Mesothelial cell of epicardium (in vitro differentiated cells): ENCODE data around the gene GLI1. TPM values are rescaled to one million over a fixed set of nuclear protein-coding genes. Genes with fewer than 3 reads are reported as not detected.
"Not testable (repeated sequence)": the region's sequence is repeated elsewhere in the genome, so short reads cannot be mapped to it uniquely, and the experiment has no call there.

Experiments
- DNase-seq, 2 experiments: peaks; one replicate each; pipeline ENCODE4 v3.0.0; 2021; ENCODE audit warnings: low spot score in 2 of 2; ENCODE audit not compliant: unreplicated experiment in 2 of 2
- H3K27ac Mint-ChIP-seq: 2 replicates; pipeline ENCODE4 v1.8.0; 2021; ENCODE audit warnings: mixed read lengths
- H3K27me3 Mint-ChIP-seq: 2 replicates; pipeline ENCODE4 v1.8.0; 2021; ENCODE audit warnings: low read depth, mixed read lengths
- H3K36me3 Mint-ChIP-seq: 2 replicates; pipeline ENCODE4 v1.8.0; 2021; ENCODE audit warnings: mixed read lengths
- H3K4me1 Mint-ChIP-seq: 2 replicates; pipeline ENCODE4 v1.8.0; 2021; ENCODE audit warnings: mixed read lengths
- H3K4me3 Mint-ChIP-seq: 2 replicates; pipeline ENCODE4 v1.8.0; 2021; ENCODE audit warnings: mild to moderate bottlenecking, moderate library complexity, mixed read lengths
- H3K9me3 Mint-ChIP-seq: 2 replicates; pipeline ENCODE4 v1.8.0; 2021; ENCODE audit warnings: mixed read lengths
- CTCF ChIP-seq: fragments of 200-600 bp; sonication (generic); IDR thresholded peaks from one replicate; pipeline ENCODE4 v1.5.0; 2021; ENCODE audit warnings: antibody characterized with exemption; ENCODE audit not compliant: unreplicated experiment
- total RNA-seq: library from RNA; stranded (reverse); gene quantifications from 3 replicates; pipeline ENCODE4 v1.2.1, GENCODE V29; 2021

GLI1 gene
- 6.0 to 10.1 TPM (median 8.4 TPM) in 3 replicates for total RNA-seq

- peak within 1 kb of the TSS; percentile 93 for H3K27ac Mint-ChIP-seq
- peaks cover 54% of the 10 kb centered on the region for H3K27me3 Mint-ChIP-seq
- H3K9me3 Mint-ChIP-seq, result no peaks in the 10 kb centered on the region
- TF ChIP-seq CTCF, result no peak
- peak within 1 kb of the TSS; percentile 91 for H3K4me3 Mint-ChIP-seq
- no peaks in the 10 kb centered on the region for H3K36me3 Mint-ChIP-seq
- H3K4me1 Mint-ChIP-seq, result peaks cover 29% of the 10 kb centered on the region
- DNase-seq, result no peak
Observed at GRCh38 chr12:57459750-57460467, at the start of gene GLI1. Gene GLI1 (plus strand): TSS chr12:57459785. CDS start chr12:57463692, 3,907 bp downstream.

DNA sequence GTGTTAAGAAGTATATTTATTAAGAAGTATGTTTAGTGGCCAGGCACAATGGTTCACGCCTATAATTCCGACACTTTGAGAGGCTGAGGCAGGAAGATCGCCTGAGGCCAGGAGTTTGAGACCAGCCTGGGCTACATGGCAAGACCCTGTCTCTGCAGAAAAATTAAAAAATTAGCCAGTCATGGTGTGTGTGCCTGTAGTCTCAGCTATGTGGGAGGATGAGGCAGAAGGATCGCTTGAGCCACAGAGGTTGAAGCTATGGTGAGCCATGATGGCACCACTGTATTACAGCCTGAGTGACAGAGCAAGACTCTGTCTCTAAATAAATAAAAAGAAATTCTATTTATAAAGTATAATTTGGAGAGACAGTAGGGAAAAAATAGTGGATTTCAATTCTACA, 49.1 kb upstream of the GLI1 start:
- no peak for DNase-seq
- H3K4me1 Mint-ChIP-seq, result peaks cover 4% of the 10 kb centered on the region
- no peaks in the 10 kb centered on the region for H3K9me3 Mint-ChIP-seq
- no peak overlapping the region for H3K4me3 Mint-ChIP-seq
- no peak overlapping the region for H3K27ac Mint-ChIP-seq
- peaks cover 3% of the 10 kb centered on the region for H3K36me3 Mint-ChIP-seq
- TF ChIP-seq CTCF, result no peak
- no peaks in the 10 kb centered on the region for H3K27me3 Mint-ChIP-seq

DNA sequence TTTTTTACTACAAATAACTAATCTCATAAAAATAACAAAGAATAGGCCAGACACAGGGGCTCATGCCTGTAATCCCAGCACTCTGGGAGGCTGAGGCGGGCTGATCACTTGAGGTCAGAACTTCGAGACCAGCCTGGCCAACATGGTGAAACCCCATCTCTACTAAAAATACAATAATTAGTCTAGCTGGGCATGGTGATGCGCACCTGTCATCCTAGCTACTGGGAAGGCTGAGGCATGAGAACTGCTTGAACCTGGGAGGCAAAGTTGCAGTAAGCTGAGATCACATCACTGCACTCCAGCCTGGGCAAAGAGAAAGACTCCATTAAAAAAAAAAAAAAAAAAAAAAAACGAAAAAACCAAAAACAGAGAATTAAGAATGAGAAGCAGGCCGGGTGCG, 45.4 kb upstream of the GLI1 start:
- H3K4me1 Mint-ChIP-seq, DNase-seq, H3K27ac Mint-ChIP-seq, H3K4me3 Mint-ChIP-seq, H3K36me3 Mint-ChIP-seq, H3K27me3 Mint-ChIP-seq, H3K9me3 Mint-ChIP-seq: not testable (repeated sequence)

- no peaks in the 10 kb centered on the region for H3K9me3 Mint-ChIP-seq
- TF ChIP-seq CTCF, result no peak
- no peak for DNase-seq
- peaks cover 5% of the 10 kb centered on the region for H3K4me1 Mint-ChIP-seq
- H3K36me3 Mint-ChIP-seq, result peaks cover 4% of the 10 kb centered on the region
- H3K27ac Mint-ChIP-seq, result no peak overlapping the region
- no peaks in the 10 kb centered on the region for H3K27me3 Mint-ChIP-seq
- no peak overlapping the region for H3K4me3 Mint-ChIP-seq
Observed at GRCh38 chr12:57415088-57415487, 44.5 kb upstream of the GLI1 start.

- H3K9me3 Mint-ChIP-seq, result no peaks in the 10 kb centered on the region
- no peak for DNase-seq
- TF ChIP-seq CTCF, result no peak
- peaks cover 4% of the 10 kb centered on the region for H3K36me3 Mint-ChIP-seq
- H3K4me3 Mint-ChIP-seq, result no peak overlapping the region
- H3K4me1 Mint-ChIP-seq, result peaks cover 5% of the 10 kb centered on the region
- H3K27me3 Mint-ChIP-seq, result no peaks in the 10 kb centered on the region
- peak overlapping the region; percentile 31 for H3K27ac Mint-ChIP-seq
Observed at GRCh38 chr12:57416039-57416996, 43.3 kb upstream of the GLI1 start.

- H3K4me1 Mint-ChIP-seq, result peaks cover 5% of the 10 kb centered on the region
- H3K27me3 Mint-ChIP-seq, result no peaks in the 10 kb centered on the region
- no peak overlapping the region for H3K27ac Mint-ChIP-seq
- no peak overlapping the region for H3K4me3 Mint-ChIP-seq
- no peak for TF ChIP-seq CTCF
- DNase-seq, result no peak
- peaks cover 15% of the 10 kb centered on the region for H3K36me3 Mint-ChIP-seq
- no peaks in the 10 kb centered on the region for H3K9me3 Mint-ChIP-seq
Observed at GRCh38 chr12:57418255-57418654, 41.3 kb upstream of the GLI1 start.
